Activated B cell treated with CpG ODN at 0.5 μM for 24 hours (primary cell): ENCODE measurements around the gene PLEKHA6. TPM values are rescaled to one million over a fixed set of nuclear protein-coding genes. Genes with fewer than 3 reads are reported as not detected.

Experiments used
- ATAC-seq: fragments of 200-7000 bp; cut with Tn5 transposase; one replicate; pipeline ENCODE4 v1.10.0; 2021; ENCODE audit warnings: low read depth, mild to moderate bottlenecking, moderate library complexity
- CTCF ChIA-PET: fragments of 350-600 bp; sonication (Branson Sonifier 250); formaldehyde crosslinking; loops from one replicate; lab custom pipeline; 2021; ENCODE audit warnings: antibody characterized with exemption; lab: Charles Lee
- POLR2A ChIA-PET: fragments of 350-600 bp; sonication (Branson Sonifier 250); formaldehyde crosslinking; loops from one replicate; lab custom pipeline; 2021; ENCODE audit warnings: antibody characterized with exemption; lab: Charles Lee
- DNase-seq: peaks from one replicate; pipeline ENCODE4 v3.0.0; 2022
- H3K27ac Mint-ChIP-seq: one replicate; pipeline ENCODE4 v1.8.0; 2020; ENCODE audit warnings: mixed read lengths
- H3K27me3 Mint-ChIP-seq: one replicate; pipeline ENCODE4 v1.8.0; 2021; ENCODE audit warnings: mixed read lengths
- H3K36me3 Mint-ChIP-seq: one replicate; pipeline ENCODE4 v1.8.0; 2021; ENCODE audit warnings: low read depth, mixed read lengths
- H3K4me1 Mint-ChIP-seq: one replicate; pipeline ENCODE4 v1.8.0; 2021; ENCODE audit warnings: mixed read lengths
- H3K4me3 Mint-ChIP-seq: one replicate; pipeline ENCODE4 v1.8.0; 2020; ENCODE audit warnings: mild to moderate bottlenecking, mixed read lengths
- H3K9me3 Mint-ChIP-seq: one replicate; pipeline ENCODE4 v1.8.0; 2020; ENCODE audit warnings: mixed read lengths
- CTCF ChIP-seq: fragments of 200-600 bp; IDR thresholded peaks from one replicate; pipeline ENCODE4 v1.8.0; 2022; ENCODE audit warnings: antibody characterized with exemption, mild to moderate bottlenecking
- intact Hi-C: fragments of 100-400 bp; cut with micrococcal nuclease; formaldehyde crosslinking; loops from one replicate; pipeline ENCODE4 v1.15.1; 2024
- total RNA-seq: library from RNA; stranded (reverse); gene quantifications from 2 replicates; pipeline ENCODE4 v1.2.3, GENCODE V29; 2022

The PLEKHA6 gene
- total RNA-seq, 1 donor from 2014 or later: 0.62 TPM

- ATAC-seq (no peak), DNase-seq (no peak)
- POLR2A ChIA-PET: no interaction called here
- H3K36me3 Mint-ChIP-seq: peaks cover 5% of the 10 kb centered on the region
- H3K4me1 Mint-ChIP-seq: no peaks in the 10 kb centered on the region
- H3K27ac Mint-ChIP-seq: no peak overlapping the region
- TF ChIP-seq CTCF: no peak
- CTCF ChIA-PET: no interaction called here
- peaks cover 23% of the 10 kb centered on the region for H3K9me3 Mint-ChIP-seq
- intact Hi-C loops: no loop called here
- no peak overlapping the region for H3K4me3 Mint-ChIP-seq
- peaks cover 6% of the 10 kb centered on the region for H3K27me3 Mint-ChIP-seq
These were observed 189.1 kb downstream of the PLEKHA6 start for GRCh38 chr1:204170494-204171155.

GRCh38 chr1:204169858-204170257 is 189.9 kb downstream of the PLEKHA6 start:
- peaks cover 23% of the 10 kb centered on the region for H3K9me3 Mint-ChIP-seq
- ChIA-PET CTCF (no interaction called here), POLR2A (no interaction called here)
- H3K27me3 Mint-ChIP-seq: peaks cover 6% of the 10 kb centered on the region
- no peak overlapping the region for H3K27ac Mint-ChIP-seq
- TF ChIP-seq CTCF: no peak
- no peak overlapping the region for H3K4me3 Mint-ChIP-seq
- ATAC-seq (no peak), DNase-seq (no peak)
- no peaks in the 10 kb centered on the region for H3K4me1 Mint-ChIP-seq
- intact Hi-C loops: no loop called here
- H3K36me3 Mint-ChIP-seq: peaks cover 5% of the 10 kb centered on the region

Other genes with a start within 250 kb of the PLEKHA6 start
- 0.16 and 0.44 TPM in 2 replicates for gene ETNK2, start 207.9 kb downstream of the PLEKHA6 start, total RNA-seq
- gene REN, start 193.6 kb downstream of the PLEKHA6 start, total RNA-seq: not detected in 2 replicates
- gene KISS1, start 163.4 kb downstream of the PLEKHA6 start, total RNA-seq: not detected in 2 replicates
- not detected in 2 replicates for gene GOLT1A, start 145.9 kb downstream of the PLEKHA6 start, total RNA-seq
- gene PPP1R15B, start 51.9 kb upstream of the PLEKHA6 start, total RNA-seq: 60.4 and 70.6 TPM in 2 replicates
- 127 and 151 TPM in 2 replicates for gene PIK3C2B, start 134.9 kb upstream of the PLEKHA6 start, total RNA-seq
- gene MDM4, start 156.5 kb upstream of the PLEKHA6 start, total RNA-seq: 221 and 264 TPM in 2 replicates